Skeletal muscle satellite cell (primary cell): ENCODE data around the gene ARF3.
A peak's percentile ranks its signal among the peaks of the same experiment; 100 is the strongest.
"Not testable (repeated sequence)": the region's sequence is repeated elsewhere in the genome, so short reads cannot be mapped to it uniquely, and the experiment has no call there.

ENCODE experiments used
- H3K27me3 ChIP-seq: 2 replicates; pipeline ENCODE4 v1.7.0; 2013; ENCODE audit warnings: low read length; ENCODE audit not compliant: control insufficient read depth, insufficient read depth
- H3K36me3 ChIP-seq: 2 replicates; pipeline ENCODE4 v1.7.0; 2013; ENCODE audit warnings: mild to moderate bottlenecking, control low read depth, low read length; ENCODE audit not compliant: insufficient read depth
- H3K4me1 ChIP-seq: 2 replicates; pipeline ENCODE4 v1.7.0; 2013; ENCODE audit warnings: low read length; ENCODE audit not compliant: control insufficient read depth, insufficient read depth
- H3K4me2 ChIP-seq: 2 replicates; pipeline ENCODE4 v1.7.0; 2013; ENCODE audit warnings: mild to moderate bottlenecking, low read length
- H3K4me3 ChIP-seq: 2 replicates; pipeline ENCODE4 v1.7.0; 2013; ENCODE audit warnings: low read length
- H3K9ac ChIP-seq: 2 replicates; pipeline ENCODE4 v1.7.0; 2013; ENCODE audit warnings: mild to moderate bottlenecking, low read depth, low read length, moderate library complexity
- H3K9me3 ChIP-seq: replicated peaks from 2 replicates; pipeline ENCODE4 v1.7.0; 2013; ENCODE audit warnings: mild to moderate bottlenecking, control low read depth, low read length

ARF3 gene

DNA sequence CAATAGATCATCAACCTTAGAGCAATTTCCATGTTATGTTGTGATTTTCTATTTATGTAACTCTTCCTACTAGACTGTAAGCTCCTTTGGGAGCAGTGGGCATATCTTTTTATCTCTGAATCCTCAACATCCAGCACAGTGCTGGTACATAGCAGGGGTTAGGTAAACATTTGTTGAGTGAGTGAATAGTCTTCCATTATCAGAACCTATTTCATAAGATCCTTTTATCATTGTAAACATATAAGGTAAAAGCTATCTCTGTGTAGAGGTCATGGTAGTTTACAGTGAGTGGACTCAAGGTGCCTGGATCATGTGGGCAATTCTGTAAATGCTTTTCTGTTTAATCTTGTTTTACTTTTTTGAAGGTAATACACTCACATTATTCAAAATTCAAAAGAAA is 47.1 kb downstream of the ARF3 start:
- Histone ChIP-seq H3K4me2 (no peak overlapping the region), H3K4me3 (no peak overlapping the region), H3K4me1 (no peaks in the 10 kb centered on the region), H3K27me3 (peaks cover 2% of the 10 kb centered on the region), H3K9me3 (no peaks in the 10 kb centered on the region), H3K36me3 (no peaks in the 10 kb centered on the region), H3K9ac (no peak overlapping the region)

DNA sequence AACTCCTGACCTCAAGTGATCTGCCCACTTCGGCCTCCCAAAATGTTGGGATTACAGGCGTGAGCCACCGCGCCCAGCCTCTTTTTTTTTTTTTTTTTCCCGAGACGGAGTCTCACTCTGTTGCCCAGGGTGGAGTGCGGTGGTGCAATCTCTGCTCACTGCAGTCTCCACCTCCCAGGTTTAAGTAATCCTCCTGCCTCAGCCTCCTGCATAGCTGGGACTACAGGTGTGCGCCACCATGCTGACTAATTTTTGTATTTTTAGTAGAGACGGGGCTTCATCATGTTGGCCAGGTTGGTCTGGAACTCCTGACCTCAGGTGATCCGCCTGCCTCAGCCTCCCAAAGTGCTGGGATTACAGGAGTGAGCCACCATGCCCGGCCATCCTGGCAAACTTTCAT is 47.6 kb downstream of the ARF3 start:
- not testable (repeated sequence) for H3K27me3 ChIP-seq, H3K36me3 ChIP-seq, H3K9me3 ChIP-seq, H3K4me1 ChIP-seq, H3K9ac ChIP-seq, H3K4me3 ChIP-seq, H3K4me2 ChIP-seq

DNA sequence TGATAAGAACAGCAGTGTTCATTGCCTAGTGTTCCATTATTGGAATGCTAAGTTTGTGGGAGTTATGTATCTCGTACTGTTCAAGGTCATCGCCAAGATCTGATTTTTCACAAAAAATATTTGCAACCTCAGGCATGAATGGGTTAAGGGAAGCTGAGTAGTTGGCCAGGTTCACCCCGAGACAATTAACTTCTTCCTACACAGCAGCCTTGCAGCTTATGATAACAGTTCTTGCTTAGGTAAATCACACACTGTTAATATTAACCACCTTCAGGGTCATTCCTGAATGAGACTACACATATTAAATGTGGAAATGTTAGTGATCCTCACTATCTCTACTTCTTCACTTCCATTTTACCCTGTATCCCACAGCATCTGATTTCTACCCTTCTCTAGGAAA is 50.0 kb downstream of the ARF3 start:
- peaks cover 5% of the 10 kb centered on the region for H3K4me1 ChIP-seq
- H3K9ac ChIP-seq: no peak overlapping the region
- H3K27me3 ChIP-seq: peaks cover 2% of the 10 kb centered on the region
- no peak overlapping the region for H3K4me2 ChIP-seq
- H3K4me3 ChIP-seq: no peak overlapping the region
- H3K9me3 ChIP-seq: no peaks in the 10 kb centered on the region
- H3K36me3 ChIP-seq: no peaks in the 10 kb centered on the region

DNA sequence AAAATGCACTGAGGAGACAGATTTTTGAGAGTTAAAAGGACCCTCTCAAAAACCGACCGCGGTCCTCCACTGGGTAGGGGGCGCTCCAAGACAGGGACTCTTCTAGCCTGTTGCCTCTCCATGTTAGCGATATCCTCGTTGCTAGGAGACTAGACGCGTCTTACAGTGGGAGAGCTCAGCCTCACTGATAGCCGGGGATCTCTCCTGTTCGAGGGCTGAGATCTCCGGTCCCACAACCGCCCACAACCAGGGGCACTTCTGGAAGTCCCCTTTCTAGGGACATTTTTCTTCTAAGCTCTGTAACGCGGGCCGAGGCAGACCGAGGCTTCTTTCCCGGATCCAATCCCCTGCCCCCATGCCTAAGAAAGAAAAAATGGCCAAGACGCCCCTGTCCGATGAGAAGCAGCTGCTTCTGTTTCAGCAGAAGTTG is 53.3 kb downstream of the ARF3 start:
- peaks cover 5% of the 10 kb centered on the region for H3K4me1 ChIP-seq
- no peaks in the 10 kb centered on the region for H3K36me3 ChIP-seq
- H3K4me3 ChIP-seq: peak overlapping the region; percentile 69
- peak overlapping the region; percentile 92 for H3K4me2 ChIP-seq
- H3K27me3 ChIP-seq: peaks cover 2% of the 10 kb centered on the region
- H3K9me3 ChIP-seq: no peaks in the 10 kb centered on the region
- peak overlapping the region; percentile 44 for H3K9ac ChIP-seq

DNA sequence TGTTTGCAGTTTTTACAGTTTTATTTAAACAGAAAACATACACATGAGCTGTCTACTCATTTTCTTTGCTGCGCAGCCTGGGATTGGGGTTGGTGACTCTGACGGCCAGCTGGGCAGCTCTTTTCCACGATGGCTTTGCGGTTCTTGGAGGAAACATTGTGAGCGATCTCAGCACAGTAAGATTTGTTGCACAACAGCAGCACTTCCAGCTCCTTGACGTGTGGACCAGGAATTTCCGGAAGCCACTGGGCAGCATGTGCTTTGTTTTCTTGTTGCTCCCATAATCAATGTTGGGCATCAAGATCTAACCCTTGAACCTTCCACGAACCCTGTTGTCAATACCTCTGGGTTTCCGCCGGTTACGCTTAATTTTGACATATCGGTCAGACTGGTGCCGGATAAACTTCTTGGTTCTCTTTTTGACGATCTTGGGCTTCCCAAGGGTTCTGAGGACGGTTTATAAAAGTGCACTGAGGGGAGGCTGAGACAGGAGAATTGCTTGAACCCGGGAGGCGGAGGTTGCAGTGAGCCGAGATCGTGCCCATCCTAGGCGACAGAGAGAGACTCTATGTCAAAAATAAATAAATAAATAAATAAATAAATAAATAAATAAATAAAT is 53.8 kb downstream of the ARF3 start:
- Histone ChIP-seq H3K9me3 (no peaks in the 10 kb centered on the region), H3K9ac (no peak overlapping the region), H3K36me3 (no peaks in the 10 kb centered on the region), H3K27me3 (peaks cover 5% of the 10 kb centered on the region), H3K4me1 (peaks cover 5% of the 10 kb centered on the region), H3K4me3 (no peak overlapping the region), H3K4me2 (peak overlapping the region; percentile 19)

DNA sequence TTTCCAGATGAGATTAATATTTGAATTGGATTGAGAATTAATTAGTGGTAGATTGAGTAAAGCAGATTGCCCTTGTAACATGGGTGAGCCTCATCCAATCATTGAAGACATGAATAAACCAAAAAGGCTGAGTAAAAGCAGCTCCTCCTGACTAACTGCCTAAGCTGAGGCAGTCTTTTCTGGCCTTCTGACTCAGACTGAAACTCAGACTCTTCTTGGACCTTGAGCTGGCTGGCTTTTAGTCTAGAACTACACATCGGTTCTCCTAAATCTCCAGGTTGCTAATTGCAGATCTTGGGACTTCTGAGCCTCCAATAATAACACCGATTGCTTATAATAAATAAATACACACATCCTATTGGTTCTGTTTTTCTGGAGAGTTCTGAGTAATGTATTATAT is 56.0 kb downstream of the ARF3 start:
- peaks cover 5% of the 10 kb centered on the region for H3K4me1 ChIP-seq
- no peak overlapping the region for H3K4me3 ChIP-seq

DNA sequence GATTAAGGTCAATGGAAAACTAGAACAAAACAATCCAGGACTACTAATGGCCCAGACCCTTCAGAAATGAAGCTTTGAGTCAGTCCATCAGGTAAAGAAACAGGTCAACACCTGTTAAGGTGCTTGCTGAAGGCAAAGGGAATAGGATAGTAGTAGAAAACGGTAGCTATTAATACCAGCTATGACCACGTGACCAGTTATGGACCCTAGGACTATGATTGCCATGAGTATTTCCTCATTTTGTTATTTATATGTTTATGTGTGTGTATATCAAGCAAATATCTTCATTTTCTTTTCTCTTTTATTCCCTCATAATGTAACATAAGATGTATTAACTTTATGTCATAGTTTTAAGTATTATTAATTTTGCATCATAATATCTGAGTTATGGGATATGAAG is 57.6 kb downstream of the ARF3 start:
- H3K4me1 ChIP-seq: peaks cover 5% of the 10 kb centered on the region

More for the DNA sequence above, 56.0 kb downstream of the ARF3 start:
- no peaks in the 10 kb centered on the region for H3K36me3 ChIP-seq
- no peak overlapping the region for H3K4me2 ChIP-seq
- no peak overlapping the region for H3K9ac ChIP-seq
- no peaks in the 10 kb centered on the region for H3K9me3 ChIP-seq
- peaks cover 9% of the 10 kb centered on the region for H3K27me3 ChIP-seq

DNA sequence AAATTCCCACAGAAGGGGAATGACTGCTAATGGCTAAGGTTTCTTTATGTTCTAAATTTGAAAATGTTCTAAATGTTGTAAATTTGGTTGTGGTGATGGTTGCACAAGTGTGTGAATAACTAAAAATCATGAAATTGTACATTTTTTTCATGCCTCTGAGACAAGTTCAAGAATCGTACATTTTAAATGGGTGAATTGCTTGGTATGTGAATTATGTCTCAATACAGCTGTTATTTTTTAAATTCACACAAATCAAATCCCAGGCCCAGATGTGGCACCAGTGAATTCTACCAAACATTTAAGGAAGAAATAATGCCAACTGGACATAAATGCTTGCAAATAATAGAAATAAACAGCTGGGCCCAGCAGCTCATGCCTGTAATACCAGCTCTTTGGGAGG is 63.0 kb downstream of the ARF3 start:
- H3K4me2 ChIP-seq: no peak overlapping the region
- H3K27me3 ChIP-seq: peaks cover 23% of the 10 kb centered on the region
- H3K9me3 ChIP-seq: no peaks in the 10 kb centered on the region
- H3K4me3 ChIP-seq: no peak overlapping the region
- H3K36me3 ChIP-seq: no peaks in the 10 kb centered on the region
- H3K4me1 ChIP-seq: peaks cover 6% of the 10 kb centered on the region
- H3K9ac ChIP-seq: no peak overlapping the region

More for the DNA sequence above, 57.6 kb downstream of the ARF3 start:
- Histone ChIP-seq H3K27me3 (peaks cover 9% of the 10 kb centered on the region), H3K4me2 (no peak overlapping the region), H3K9me3 (no peaks in the 10 kb centered on the region), H3K36me3 (no peaks in the 10 kb centered on the region), H3K9ac (no peak overlapping the region), H3K4me3 (no peak overlapping the region)

DNA sequence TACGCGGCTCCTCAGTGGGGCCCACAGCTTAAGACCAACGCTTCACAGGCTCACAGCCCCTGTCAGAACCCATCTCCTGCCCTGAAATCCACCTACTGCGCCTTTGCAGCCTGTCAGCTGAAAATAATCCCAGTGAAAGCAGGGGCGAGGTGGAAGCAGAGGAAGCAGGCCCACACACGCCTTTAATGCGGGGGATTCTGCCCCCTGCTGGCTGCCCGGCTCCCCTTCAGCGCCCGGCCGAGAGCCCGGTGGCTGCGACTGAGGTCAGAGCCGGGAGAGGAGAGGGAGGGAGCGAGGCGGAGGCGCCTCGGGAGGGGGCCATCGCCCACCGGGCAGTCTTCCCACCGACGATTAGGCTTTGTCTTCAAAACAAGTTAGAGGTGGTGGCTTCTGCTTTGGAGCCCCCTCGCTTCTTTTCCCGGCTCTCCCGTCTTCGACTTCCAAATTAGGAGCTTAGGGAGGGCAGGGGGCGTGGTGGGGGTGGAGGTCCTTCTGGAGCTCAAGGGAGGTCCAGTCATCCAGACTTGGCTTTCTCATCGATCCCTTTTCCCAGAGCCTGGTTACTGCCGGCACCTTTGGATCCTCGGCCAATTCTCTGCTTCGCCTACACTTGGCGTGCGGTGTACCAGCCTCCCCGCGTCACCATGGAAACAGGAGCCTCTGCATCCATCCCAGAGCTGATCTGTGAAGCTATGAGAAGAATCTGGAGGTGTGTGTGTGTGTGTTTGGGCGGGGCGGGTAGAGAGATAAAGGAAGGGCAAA is 66.4 kb downstream of the ARF3 start:
- H3K4me2 ChIP-seq: peak overlapping the region; percentile 85
- peaks cover 6% of the 10 kb centered on the region for H3K4me1 ChIP-seq
- H3K9me3 ChIP-seq: no peaks in the 10 kb centered on the region
- peak overlapping the region; percentile 61 for H3K4me3 ChIP-seq
- H3K36me3 ChIP-seq: no peaks in the 10 kb centered on the region
- peak overlapping the region; percentile 49 for H3K9ac ChIP-seq
- peaks cover 14% of the 10 kb centered on the region for H3K27me3 ChIP-seq

DNA sequence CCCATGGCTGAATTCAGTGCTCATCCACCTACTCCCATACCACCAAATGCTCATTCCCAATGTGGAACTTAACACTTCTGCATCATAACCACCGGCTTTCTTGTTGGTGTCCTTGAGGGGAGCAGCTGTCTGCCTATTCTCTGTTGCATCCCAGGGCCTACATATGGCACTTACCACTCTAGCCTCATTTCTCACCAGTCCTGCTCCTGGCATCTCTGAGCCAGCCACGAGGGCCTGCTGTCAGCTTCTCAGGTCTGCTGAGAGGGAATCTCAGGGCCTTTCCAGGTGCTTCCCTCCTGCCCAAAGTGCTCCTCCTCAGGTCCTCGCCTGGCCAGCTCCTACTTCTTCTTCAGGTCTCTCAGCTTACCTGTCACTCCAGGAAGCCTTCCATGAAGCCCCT is 67.6 kb downstream of the ARF3 start:
- Histone ChIP-seq H3K4me2 (no peak overlapping the region), H3K9me3 (no peaks in the 10 kb centered on the region), H3K36me3 (no peaks in the 10 kb centered on the region), H3K9ac (no peak overlapping the region), H3K4me3 (no peak overlapping the region), H3K27me3 (peaks cover 16% of the 10 kb centered on the region), H3K4me1 (peaks cover 6% of the 10 kb centered on the region)
